SK-N-MC (cell line): ENCODE results near the gene IL33.

Source experiments
- EZH2 ChIP-seq: fragments of 200-600 bp; sonication (generic); IDR thresholded peaks from one replicate; pipeline ENCODE4 v1.6.1; 2017; ENCODE audit warnings: antibody characterized with exemption
- FOXP2 ChIP-seq: optimal IDR thresholded peaks from 2 replicates; pipeline ENCODE3; 2011; ENCODE audit warnings: mild to moderate bottlenecking, moderate library complexity; ENCODE audit not compliant: insufficient read depth; ENCODE audit errors: extremely low read length, control extremely low read depth
- POLR2AphosphoS5 ChIP-seq: IDR thresholded peaks from 2 replicates; pipeline ENCODE4 v1.6.1; 2012; ENCODE audit warnings: mild to moderate bottlenecking, low read depth, low read length, borderline replicate concordance

GRCh38 chr9:6183627-6184026 is 32.0 kb upstream of the IL33 start:
- TF ChIP-seq POLR2AphosphoS5 (no peak), EZH2 (no peak), FOXP2 (no peak)
